Thyroid gland (tissue), 4 donors: ENCODE data around the gene MCMBP. TPM values are rescaled to one million over a fixed set of nuclear protein-coding genes. Genes with fewer than 3 reads are reported as not detected.

Source experiments
- DNase-seq, 2 donors: peaks; one replicate each; pipeline ENCODE4 v3.0.0-alpha.2; 2019
- H3K27ac ChIP-seq, 3 donors: fragments of 200-600 bp; sonication (generic); 1 replicate in 2 of 3; 2 replicates in 1 of 3; pipeline ENCODE4 v1.5.1; 2016 to 2019; ENCODE audit warnings: mild to moderate bottlenecking in 1 of 3, moderate library complexity in 1 of 3
- H3K27me3 ChIP-seq: fragments of 200-600 bp; sonication (generic); one replicate; pipeline ENCODE4 v1.5.1; 2019
- H3K36me3 ChIP-seq, 2 donors: fragments of 200-600 bp; sonication (generic); one replicate each; pipeline ENCODE4 v1.5.1; 2016 to 2019
- H3K4me1 ChIP-seq, 2 donors: fragments of 200-600 bp; sonication (generic); one replicate each; pipeline ENCODE4 v1.5.1; 2017 to 2019
- H3K4me3 ChIP-seq, 3 donors: fragments of 200-600 bp; sonication (generic); replicated peaks in 1 of 3; 1 replicate in 2 of 3; 2 replicates in 1 of 3; pipeline ENCODE4 v1.5.1; 2016; ENCODE audit warnings: mild to moderate bottlenecking in 1 of 3
- H3K9me3 ChIP-seq: fragments of 200-600 bp; sonication (generic); one replicate; pipeline ENCODE4 v1.5.1; 2017
- POLR2A ChIP-seq, 2 donors: fragments of 450-650 bp; IDR thresholded peaks; one replicate each; pipeline ENCODE4 v1.6.1; 2017; ENCODE audit warnings: antibody characterized with exemption in 2 of 2, mild to moderate bottlenecking in 2 of 2, moderate library complexity in 1 of 2
- WGBS, 2 donors: methylation state at CpG; one replicate each; pipeline ENCODE4 v1.1.5; 2017; 5-methylcytosine and 5-hydroxymethylcytosine counted together
- intact Hi-C: fragments of 100-400 bp; cut with DNase I; formaldehyde crosslinking; loops from one replicate; pipeline ENCODE4 v1.15.1; 2023
- total RNA-seq, 4 donors: library from RNA; depleted of rRNA; stranded (reverse); fragments of >200 nt; gene quantifications; one replicate each; pipeline ENCODE4 v1.2.3, GENCODE V29; 2016
- TF ChIP-seq, protein P1 (sequence below), 6 experiments: fragments of 200-600 bp in 3 of 6; fragments of 450-650 bp in 3 of 6; sonication (generic) in 3 of 6; IDR thresholded peaks; one replicate each; pipeline ENCODE4 v1.5.1; 2016 to 2019; ENCODE audit warnings: antibody characterized with exemption in 6 of 6, mild to moderate bottlenecking in 2 of 6, inconsistent platforms in 1 of 6, moderate library complexity in 1 of 6

MCMBP gene
- total RNA-seq, 4 donors from 2014 or later, result 44.3 to 79.1 (median 59.0) TPM

DNA sequence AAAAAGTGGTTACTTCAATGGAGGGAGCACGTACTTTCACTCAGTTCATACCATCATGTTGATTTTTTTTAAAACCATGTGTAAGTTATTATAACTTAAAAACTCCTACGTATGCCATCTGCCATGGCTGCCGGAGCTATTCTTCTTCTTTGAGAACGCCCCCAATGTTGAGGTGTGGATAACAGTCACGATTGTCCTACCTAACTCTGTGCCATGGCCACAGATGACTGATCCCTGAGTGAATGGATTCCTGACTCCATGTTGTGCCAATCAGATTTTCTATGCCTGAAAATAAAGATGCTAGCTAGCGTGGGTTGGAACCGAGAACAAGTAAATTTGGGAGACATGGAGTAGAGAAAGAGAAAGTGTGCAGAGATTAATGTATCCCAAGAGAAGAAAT lies 5.3 kb downstream of the MCMBP start:
- intact Hi-C loops, result loop anchor here (5.0 to 10.0 kb wide), 3 partner anchors 35 to 263 kb away; no protein-coding TSS in a partner anchor

DNA sequence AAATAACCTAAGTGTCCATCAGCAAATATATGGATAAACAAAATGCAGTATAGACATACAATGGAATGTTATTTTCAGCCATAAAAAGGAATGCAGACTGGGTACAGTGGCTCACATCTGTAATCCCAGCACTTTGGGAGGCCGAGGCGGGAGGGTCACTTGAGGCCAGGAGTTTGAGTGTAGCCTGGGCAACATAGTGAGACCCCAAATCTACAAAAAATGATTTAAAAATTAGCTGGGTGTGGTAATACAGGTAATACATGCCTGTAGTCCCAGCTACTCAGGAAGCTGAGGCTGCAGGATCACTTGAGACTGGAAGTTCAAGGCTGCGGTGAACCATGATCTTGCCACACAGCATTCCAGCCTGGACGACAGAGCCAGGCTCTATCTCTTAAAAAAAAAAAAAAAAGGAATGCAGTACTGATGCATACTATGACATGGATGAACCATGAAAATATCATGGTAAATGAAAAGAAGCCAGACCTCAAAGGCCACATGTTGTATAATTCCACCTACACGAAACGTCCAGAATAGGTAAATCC lies 6.9 kb downstream of the MCMBP start:
- TF ChIP-seq POLR2A (IDR thresholded peaks at IDR 0.05), result no peak
- TF ChIP-seq, protein P1, sequence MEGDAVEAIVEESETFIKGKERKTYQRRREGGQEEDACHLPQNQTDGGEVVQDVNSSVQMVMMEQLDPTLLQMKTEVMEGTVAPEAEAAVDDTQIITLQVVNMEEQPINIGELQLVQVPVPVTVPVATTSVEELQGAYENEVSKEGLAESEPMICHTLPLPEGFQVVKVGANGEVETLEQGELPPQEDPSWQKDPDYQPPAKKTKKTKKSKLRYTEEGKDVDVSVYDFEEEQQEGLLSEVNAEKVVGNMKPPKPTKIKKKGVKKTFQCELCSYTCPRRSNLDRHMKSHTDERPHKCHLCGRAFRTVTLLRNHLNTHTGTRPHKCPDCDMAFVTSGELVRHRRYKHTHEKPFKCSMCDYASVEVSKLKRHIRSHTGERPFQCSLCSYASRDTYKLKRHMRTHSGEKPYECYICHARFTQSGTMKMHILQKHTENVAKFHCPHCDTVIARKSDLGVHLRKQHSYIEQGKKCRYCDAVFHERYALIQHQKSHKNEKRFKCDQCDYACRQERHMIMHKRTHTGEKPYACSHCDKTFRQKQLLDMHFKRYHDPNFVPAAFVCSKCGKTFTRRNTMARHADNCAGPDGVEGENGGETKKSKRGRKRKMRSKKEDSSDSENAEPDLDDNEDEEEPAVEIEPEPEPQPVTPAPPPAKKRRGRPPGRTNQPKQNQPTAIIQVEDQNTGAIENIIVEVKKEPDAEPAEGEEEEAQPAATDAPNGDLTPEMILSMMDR (IDR thresholded peaks at IDR 0.05), result no peak
- intact Hi-C loops, result loop anchor here (5.0 to 10.0 kb wide), 3 partner anchors 37 to 261 kb away; no protein-coding TSS in a partner anchor
- Histone ChIP-seq H3K4me3 (no peak overlapping the region), H3K27ac (no peak overlapping the region), H3K27me3 (no peaks in the 10 kb centered on the region), H3K9me3 (no peaks in the 10 kb centered on the region), H3K4me1 (peaks cover 4 to 5% of the 10 kb centered on the region in 2 donors), H3K36me3 (no peaks in the 10 kb centered on the region)
- DNase-seq, result no peak
- 92 to 94% methylated on average over 6 of the region's 6 CpGs for WGBS, 2 donors

More for the DNA sequence above, 5.3 kb downstream of the MCMBP start:
- Histone ChIP-seq H3K4me1 (peaks cover 11 to 13% of the 10 kb centered on the region in 2 donors), H3K9me3 (no peaks in the 10 kb centered on the region), H3K27ac (no peak overlapping the region), H3K27me3 (no peaks in the 10 kb centered on the region), H3K4me3 (no peak overlapping the region), H3K36me3 (no peaks in the 10 kb centered on the region)
- no peak for DNase-seq
- 79 to 84% methylated on average over 7 of the region's 7 CpGs for WGBS, 2 donors
- TF ChIP-seq POLR2A (IDR thresholded peaks at IDR 0.05), result no peak
- TF ChIP-seq, protein P1 (IDR thresholded peaks at IDR 0.05), result no peak

GRCh38 chr10:119863951-119864565 lies 8.6 kb downstream of the MCMBP start:
- H3K4me3 ChIP-seq, result no peak overlapping the region
- DNase-seq, result no peak
- H3K27ac ChIP-seq, result no peak overlapping the region
- intact Hi-C loops, result loop anchor here (10.0 kb wide), 1 partner anchor 259 kb away; no protein-coding TSS in a partner anchor
- H3K9me3 ChIP-seq, result no peaks in the 10 kb centered on the region
- H3K36me3 ChIP-seq, result no peaks in the 10 kb centered on the region
- no peaks in the 10 kb centered on the region for H3K27me3 ChIP-seq
- TF ChIP-seq, protein P1 (IDR thresholded peaks at IDR 0.05), result no peak
- TF ChIP-seq POLR2A (IDR thresholded peaks at IDR 0.05), result no peak
- WGBS, 2 donors, result 53 to 84% methylated on average over 3 to 4 of the region's 4 CpGs
- peaks cover 0 to 6% of the 10 kb centered on the region in 2 donors for H3K4me1 ChIP-seq

- intact Hi-C loops, result loop anchor here (10.0 kb wide), 1 partner anchor 258 kb away; no protein-coding TSS in a partner anchor
- no peaks in the 10 kb centered on the region for H3K9me3 ChIP-seq
Measured at GRCh38 chr10:119862524-119862923, 10.1 kb downstream of the MCMBP start.

More at GRCh38 chr10:119862524-119862923, 10.1 kb downstream of the MCMBP start:
- Histone ChIP-seq H3K36me3 (no peaks in the 10 kb centered on the region), H3K27me3 (no peaks in the 10 kb centered on the region), H3K27ac (no peak overlapping the region), H3K4me1 (peaks cover 0 to 6% of the 10 kb centered on the region in 2 donors), H3K4me3 (no peak overlapping the region)
- no peak for TF ChIP-seq POLR2A (IDR thresholded peaks at IDR 0.05)
- TF ChIP-seq, protein P1 (IDR thresholded peaks at IDR 0.05), result no peak
- no peak for DNase-seq
- WGBS, 2 donors, result 75 to 78% methylated on average over 1 of the region's 1 CpG
